SK-N-SH treated with all-trans-retinoic acid at 6 μM for 48 hours (cell line): ENCODE results near the gene CACNA1A.
"Not testable (repeated sequence)": the region's sequence is repeated elsewhere in the genome, so short reads cannot be mapped to it uniquely, and the experiment has no call there.

Experiments
- ATAC-seq: fragments of 200-7000 bp; cut with Tn5 transposase; 3 replicates; pipeline ENCODE4 v1.9.1; 2020; ENCODE audit warnings: mild to moderate bottlenecking, moderate library complexity
- ARNTL ChIP-seq: fragments of 450-650 bp; formaldehyde crosslinking; IDR thresholded peaks from 2 replicates; pipeline ENCODE4 v1.5.0; 2020; ENCODE audit warnings: low read depth, mild to moderate bottlenecking, moderate library complexity, borderline replicate concordance
- BACH2 ChIP-seq: fragments of 250-450 bp; sonication (Bioruptor Pico); IDR thresholded peaks from 2 replicates; pipeline ENCODE4 v1.9.0; 2021; ENCODE audit warnings: mild to moderate bottlenecking, borderline replicate concordance
- CSDC2 ChIP-seq: fragments of 250-450 bp; sonication (Bioruptor Pico); IDR thresholded peaks from 2 replicates; pipeline ENCODE4 v1.5.0; 2020; ENCODE audit warnings: mild to moderate bottlenecking, moderate library complexity
- GLIS3 ChIP-seq: fragments of 250-450 bp; sonication (Bioruptor Pico); IDR thresholded peaks from 2 replicates; pipeline ENCODE4 v1.5.0; 2020; ENCODE audit warnings: mild to moderate bottlenecking, moderate library complexity
- OSR1 ChIP-seq: fragments of 250-450 bp; sonication (Bioruptor Pico); IDR thresholded peaks from 2 replicates; pipeline ENCODE4 v1.8.0; 2022; ENCODE audit warnings: moderate library complexity, mild to moderate bottlenecking, inconsistent platforms
- PATZ1 ChIP-seq: fragments of 250-450 bp; sonication (Bioruptor Pico); IDR thresholded peaks from 2 replicates; pipeline ENCODE4 v1.8.0; 2020; ENCODE audit warnings: mild to moderate bottlenecking, moderate library complexity, borderline replicate concordance
- POU6F1 ChIP-seq: fragments of 250-450 bp; sonication (Bioruptor Pico); IDR thresholded peaks from 2 replicates; pipeline ENCODE4 v1.8.0; 2021; ENCODE audit warnings: low read depth, mild to moderate bottlenecking, moderate library complexity, borderline replicate concordance
- PPARA ChIP-seq: fragments of 250-450 bp; sonication (Bioruptor Pico); IDR thresholded peaks from 2 replicates; pipeline ENCODE4 v1.5.0; 2020; ENCODE audit warnings: mild to moderate bottlenecking, borderline replicate concordance
- RARB ChIP-seq: fragments of 250-450 bp; sonication (Bioruptor Pico); IDR thresholded peaks from 2 replicates; pipeline ENCODE4 v1.8.0; 2021; ENCODE audit warnings: mild to moderate bottlenecking, moderate library complexity
- SNAI2 ChIP-seq: fragments of 250-450 bp; sonication (Bioruptor Pico); IDR thresholded peaks from 2 replicates; pipeline ENCODE4 v1.5.0; 2020; ENCODE audit warnings: mild to moderate bottlenecking, moderate library complexity
- TCF4 ChIP-seq: fragments of 250-450 bp; sonication (Bioruptor Pico); IDR thresholded peaks from 2 replicates; pipeline ENCODE4 v1.8.0; 2021; ENCODE audit warnings: mild to moderate bottlenecking, moderate library complexity, borderline replicate concordance
- TOX ChIP-seq: fragments of 250-450 bp; sonication (Bioruptor Pico); IDR thresholded peaks from 2 replicates; pipeline ENCODE4 v1.8.0; 2021; ENCODE audit warnings: mild to moderate bottlenecking, moderate library complexity, borderline replicate concordance
- ZFP30 ChIP-seq: fragments of 450-650 bp; formaldehyde crosslinking; IDR thresholded peaks from 2 replicates; pipeline ENCODE4 v1.5.0; 2022; ENCODE audit warnings: mild to moderate bottlenecking, moderate library complexity
- ZNF565 ChIP-seq: fragments of 450-650 bp; formaldehyde crosslinking; conservative IDR thresholded peaks from 2 replicates; pipeline ENCODE4 v1.5.0; 2020; ENCODE audit warnings: low read depth, mild to moderate bottlenecking, moderate library complexity
- ZNF8 ChIP-seq: fragments of 450-650 bp; formaldehyde crosslinking; IDR thresholded peaks from 2 replicates; pipeline ENCODE4 v1.5.0; 2020; ENCODE audit warnings: mild to moderate bottlenecking, moderate library complexity
- TF ChIP-seq, protein P1 (sequence below): fragments of 250-450 bp; sonication (Bioruptor Pico); IDR thresholded peaks from 2 replicates; pipeline ENCODE4 v1.5.1; 2021; ENCODE audit warnings: mild to moderate bottlenecking, moderate library complexity
- TF ChIP-seq, protein P2 (sequence below): fragments of 250-450 bp; sonication (Bioruptor Pico); IDR thresholded peaks from 2 replicates; pipeline ENCODE4 v1.5.0; 2020; ENCODE audit warnings: mild to moderate bottlenecking, moderate library complexity

Gene CACNA1A

DNA sequence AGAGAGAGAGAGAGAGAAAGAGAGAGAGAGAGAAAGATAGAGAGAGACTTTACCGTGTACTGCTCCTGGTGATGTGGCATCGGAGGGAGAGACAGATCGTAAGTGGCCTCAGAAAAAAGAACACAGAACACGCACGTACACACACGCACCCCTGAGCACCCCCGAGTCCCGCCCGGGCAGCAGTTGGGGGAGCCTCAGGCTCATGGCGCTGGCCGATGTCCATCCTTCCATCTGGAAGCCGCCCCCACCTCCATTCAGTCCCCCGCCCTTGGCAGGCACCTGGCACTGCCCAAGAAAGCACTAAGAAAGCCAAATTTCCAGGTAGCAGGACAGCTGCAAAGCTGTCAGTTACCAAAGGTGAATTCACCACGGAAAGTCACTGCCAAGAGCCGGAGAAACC is 239.1 kb downstream of the CACNA1A start:
- ATAC-seq, result no peak
- no peak for TF ChIP-seq PPARA (CRISPR knock-in tag)
- no peak for TF ChIP-seq OSR1 (CRISPR knock-in tag)
- no peak for TF ChIP-seq ARNTL

- peak; percentile 81 for ATAC-seq
- TF ChIP-seq OSR1 (CRISPR knock-in tag), result no peak
- no peak for TF ChIP-seq ZNF8 (CRISPR knock-in tag)
- TF ChIP-seq ARNTL, result no peak
- no peak for TF ChIP-seq RARB (CRISPR knock-in tag)
- TF ChIP-seq BACH2, result no peak
- no peak for TF ChIP-seq CSDC2 (CRISPR knock-in tag)
- TF ChIP-seq, protein P1, sequence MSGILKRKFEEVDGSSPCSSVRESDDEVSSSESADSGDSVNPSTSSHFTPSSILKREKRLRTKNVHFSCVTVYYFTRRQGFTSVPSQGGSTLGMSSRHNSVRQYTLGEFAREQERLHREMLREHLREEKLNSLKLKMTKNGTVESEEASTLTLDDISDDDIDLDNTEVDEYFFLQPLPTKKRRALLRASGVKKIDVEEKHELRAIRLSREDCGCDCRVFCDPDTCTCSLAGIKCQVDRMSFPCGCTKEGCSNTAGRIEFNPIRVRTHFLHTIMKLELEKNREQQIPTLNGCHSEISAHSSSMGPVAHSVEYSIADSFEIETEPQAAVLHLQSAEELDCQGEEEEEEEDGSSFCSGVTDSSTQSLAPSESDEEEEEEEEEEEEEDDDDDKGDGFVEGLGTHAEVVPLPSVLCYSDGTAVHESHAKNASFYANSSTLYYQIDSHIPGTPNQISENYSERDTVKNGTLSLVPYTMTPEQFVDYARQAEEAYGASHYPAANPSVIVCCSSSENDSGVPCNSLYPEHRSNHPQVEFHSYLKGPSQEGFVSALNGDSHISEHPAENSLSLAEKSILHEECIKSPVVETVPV, result no peak
- no peak for TF ChIP-seq TOX (CRISPR knock-in tag)
- TF ChIP-seq SNAI2, result no peak
- TF ChIP-seq ZFP30 (CRISPR knock-in tag), result no peak
- no peak for TF ChIP-seq ZNF565 (CRISPR knock-in tag)
- TF ChIP-seq GLIS3 (CRISPR knock-in tag), result no peak
- no peak for TF ChIP-seq TCF4 (CRISPR knock-in tag)
Observed at GRCh38 chr19:13262450-13262849, 243.8 kb downstream of the CACNA1A start.

DNA sequence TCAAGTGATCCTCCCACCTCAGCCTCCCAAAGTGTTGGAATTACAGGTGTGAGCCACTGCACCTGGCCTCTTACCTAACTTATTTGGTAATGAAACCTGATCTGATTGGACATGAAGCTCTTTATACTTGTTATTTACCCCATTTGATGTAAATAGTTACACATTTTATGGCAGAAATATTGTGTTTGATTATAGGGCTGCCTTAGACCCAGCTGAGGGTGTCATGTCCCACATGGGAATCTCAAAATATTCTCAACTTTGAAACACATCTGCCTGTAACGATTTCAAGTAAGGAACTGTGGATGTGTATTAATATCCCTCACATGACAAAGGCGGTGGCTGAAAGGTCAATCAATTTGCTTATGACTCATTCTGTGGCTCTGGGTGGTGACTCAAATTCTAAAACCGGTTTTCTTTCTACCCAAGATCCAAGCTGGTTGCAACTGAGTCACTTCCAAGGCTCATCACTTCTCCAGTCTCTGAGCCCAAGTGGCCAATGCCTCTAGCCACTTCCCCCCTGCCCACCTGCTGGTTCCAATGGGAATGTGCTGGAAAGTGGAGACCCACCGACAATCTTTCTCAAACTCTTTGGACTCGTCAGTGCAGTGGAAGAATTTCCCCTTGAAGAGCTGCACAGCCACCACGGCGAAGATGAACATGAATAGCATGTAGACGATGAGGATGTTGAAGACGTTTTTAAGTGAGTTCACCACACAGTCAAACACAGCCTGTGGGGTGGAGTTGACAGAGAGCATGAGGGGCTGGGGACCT is 245.2 kb downstream of the CACNA1A start:
- TF ChIP-seq RARB (CRISPR knock-in tag), result no peak
- TF ChIP-seq, protein P1, result no peak
- no peak for TF ChIP-seq ZNF565 (CRISPR knock-in tag)
- TF ChIP-seq TCF4 (CRISPR knock-in tag), result no peak
- TF ChIP-seq, protein P2, sequence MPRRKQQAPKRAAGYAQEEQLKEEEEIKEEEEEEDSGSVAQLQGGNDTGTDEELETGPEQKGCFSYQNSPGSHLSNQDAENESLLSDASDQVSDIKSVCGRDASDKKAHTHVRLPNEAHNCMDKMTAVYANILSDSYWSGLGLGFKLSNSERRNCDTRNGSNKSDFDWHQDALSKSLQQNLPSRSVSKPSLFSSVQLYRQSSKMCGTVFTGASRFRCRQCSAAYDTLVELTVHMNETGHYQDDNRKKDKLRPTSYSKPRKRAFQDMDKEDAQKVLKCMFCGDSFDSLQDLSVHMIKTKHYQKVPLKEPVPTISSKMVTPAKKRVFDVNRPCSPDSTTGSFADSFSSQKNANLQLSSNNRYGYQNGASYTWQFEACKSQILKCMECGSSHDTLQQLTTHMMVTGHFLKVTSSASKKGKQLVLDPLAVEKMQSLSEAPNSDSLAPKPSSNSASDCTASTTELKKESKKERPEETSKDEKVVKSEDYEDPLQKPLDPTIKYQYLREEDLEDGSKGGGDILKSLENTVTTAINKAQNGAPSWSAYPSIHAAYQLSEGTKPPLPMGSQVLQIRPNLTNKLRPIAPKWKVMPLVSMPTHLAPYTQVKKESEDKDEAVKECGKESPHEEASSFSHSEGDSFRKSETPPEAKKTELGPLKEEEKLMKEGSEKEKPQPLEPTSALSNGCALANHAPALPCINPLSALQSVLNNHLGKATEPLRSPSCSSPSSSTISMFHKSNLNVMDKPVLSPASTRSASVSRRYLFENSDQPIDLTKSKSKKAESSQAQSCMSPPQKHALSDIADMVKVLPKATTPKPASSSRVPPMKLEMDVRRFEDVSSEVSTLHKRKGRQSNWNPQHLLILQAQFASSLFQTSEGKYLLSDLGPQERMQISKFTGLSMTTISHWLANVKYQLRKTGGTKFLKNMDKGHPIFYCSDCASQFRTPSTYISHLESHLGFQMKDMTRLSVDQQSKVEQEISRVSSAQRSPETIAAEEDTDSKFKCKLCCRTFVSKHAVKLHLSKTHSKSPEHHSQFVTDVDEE (CRISPR knock-in tag), result no peak
- no peak for TF ChIP-seq SNAI2
- TF ChIP-seq, all 23 proteins: peak for 0
- ATAC-seq, result peak; percentile 56

DNA sequence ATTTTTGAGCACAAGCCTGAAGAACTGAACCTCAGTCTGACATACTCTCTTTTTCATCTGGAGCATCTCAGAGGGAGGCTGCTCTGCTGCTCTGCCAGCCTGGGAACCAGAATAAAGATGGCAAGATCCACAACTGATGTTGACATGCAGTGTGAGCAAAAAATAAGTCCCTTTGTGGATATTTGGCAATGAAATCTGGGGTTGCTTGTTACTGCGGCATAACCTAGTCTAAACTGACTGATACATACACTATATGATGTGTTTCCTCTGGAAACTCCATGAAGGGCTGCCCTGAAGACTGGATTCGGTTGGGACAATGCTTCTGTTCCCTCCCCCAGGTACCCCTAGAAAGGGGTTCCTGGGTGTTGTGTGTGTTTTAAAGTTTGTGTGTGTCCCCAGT is 249.4 kb downstream of the CACNA1A start:
- TF ChIP-seq SNAI2 (no peak), POU6F1 (no peak), OSR1 (CRISPR knock-in tag) (no peak), PATZ1 (no peak)
- TF ChIP-seq, protein P1, result no peak
- ATAC-seq, result no peak

GRCh38 chr19:13256398-13256797 is 249.9 kb downstream of the CACNA1A start:
- not testable (repeated sequence) for ATAC-seq
